HCT116 (cell line): ENCODE measurements around the gene IMMP2L. TPM values are rescaled to one million over a fixed set of nuclear protein-coding genes. Genes with fewer than 3 reads are reported as not detected.

Source experiments
- ATAC-seq: fragments of 200-7000 bp; cut with Tn5 transposase; 2 replicates; pipeline ENCODE4 v1.9.1; 2020; ENCODE audit warnings: mild to moderate bottlenecking, moderate library complexity
- BruUV-seq: library from RNA; stranded (reverse); fragments of 400-500 nt; replicated peaks from 2 replicates; lab custom pipeline; 2021; lab: Mats Ljungman, UMichigan
- CTCF ChIA-PET: fragments of 300-600 bp; sonication (Branson Sonifier 250); formaldehyde crosslinking; loops from one replicate; lab custom pipeline; 2021; ENCODE audit warnings: antibody characterized with exemption; lab: Charles Lee
- POLR2A ChIA-PET: fragments of 300-600, 350-600 bp; sonication (Branson Sonifier 250); formaldehyde crosslinking; loops from one replicate; lab custom pipeline; 2021; ENCODE audit warnings: antibody characterized with exemption; lab: Charles Lee
- RAD21 ChIA-PET, 2 experiments: fragments of 300-600 bp; sonication (Branson Sonifier 250); formaldehyde crosslinking; loops; one replicate each; lab custom pipeline; 2023; ENCODE audit warnings: low total read pairs in 2 of 2; ENCODE audit not compliant: uncharacterized antibody in 2 of 2, unreplicated experiment in 2 of 2, low non-redundant PET in 1 of 2; lab: Charles Lee
- DNase-seq: peaks from one replicate; pipeline ENCODE4 v3.0.0-alpha.2; 2010; ENCODE audit warnings: low read depth, low spot score
- H2AFZ ChIP-seq: fragments of 200-600 bp; shearing (Covaris generic), sonication (generic); 2 replicates; pipeline ENCODE4 v1.6.1; 2017; ENCODE audit warnings: low read depth, mixed run types, mixed read lengths, antibody characterized with exemption, low read length; ENCODE audit not compliant: poor library complexity, severe bottlenecking
- H3K27ac ChIP-seq: 2 replicates; pipeline ENCODE4 v1.5.1; 2012; ENCODE audit warnings: low read depth, low read length
- H3K27me3 ChIP-seq: fragments of 200-600 bp; sonication (generic); 2 replicates; pipeline ENCODE4 v1.6.1; 2016; ENCODE audit warnings: mixed run types, low read length, mixed read lengths; ENCODE audit not compliant: insufficient read depth
- H3K36me3 ChIP-seq, 2 experiments: fragments of 200-500 bp in 1 of 2; fragments of 200-600 bp in 1 of 2; sonication (Bioruptor generic) in 1 of 2; sonication (generic) in 1 of 2; 2 replicates each; pipeline versions ENCODE4 v1.5.1 to v1.6.1; 2014 to 2016; ENCODE audit warnings: low read length in 2 of 2, inconsistent platforms in 1 of 2, mixed read lengths in 1 of 2, mixed run types in 1 of 2; ENCODE audit not compliant: insufficient read depth in 2 of 2, control insufficient read depth in 1 of 2
- H3K4me1 ChIP-seq, 2 experiments: fragments of 200-600 bp in 1 of 2; sonication (generic) in 1 of 2; 2 replicates each; pipeline versions ENCODE4 v1.5.1 to v1.6.1; 2012 to 2017; ENCODE audit warnings: low read length in 2 of 2, inconsistent platforms in 1 of 2, mild to moderate bottlenecking in 1 of 2, mixed read lengths in 1 of 2, mixed run types in 1 of 2, moderate library complexity in 1 of 2; ENCODE audit not compliant: insufficient read depth in 2 of 2, control insufficient read depth in 1 of 2
- H3K4me2 ChIP-seq: fragments of 200-600 bp; sonication (generic); 2 replicates; pipeline ENCODE4 v1.6.1; 2017; ENCODE audit warnings: mixed run types, low read length, mixed read lengths
- H3K4me3 ChIP-seq, 2 experiments: fragments of 200-600 bp in 1 of 2; sonication (generic) in 1 of 2; replicated peaks in 1 of 2; 2 replicates each; pipeline ENCODE4 v1.5.1; 2011 to 2016; ENCODE audit warnings: low read length in 2 of 2, control low read depth in 1 of 2, low read depth in 1 of 2, mild to moderate bottlenecking in 1 of 2, mixed read lengths in 1 of 2, mixed run types in 1 of 2
- H3K79me2 ChIP-seq: fragments of 200-600 bp; sonication (generic); 2 replicates; pipeline ENCODE4 v1.6.1; 2017; ENCODE audit warnings: mild to moderate bottlenecking, mixed run types, low read length, moderate library complexity, mixed read lengths; ENCODE audit not compliant: insufficient read depth
- H3K9ac ChIP-seq: fragments of 200-600 bp; sonication (generic); 2 replicates; pipeline ENCODE4 v1.6.1; 2016; ENCODE audit warnings: low read length, mixed read lengths
- H3K9me2 ChIP-seq: fragments of 200-600 bp; sonication (generic), shearing (Covaris generic); 2 replicates; pipeline ENCODE4 v1.6.1; 2017; ENCODE audit warnings: mixed run types, mild to moderate bottlenecking, moderate library complexity; ENCODE audit not compliant: insufficient read depth
- H3K9me3 ChIP-seq, 2 experiments: fragments of 200-500 bp in 1 of 2; fragments of 200-600 bp in 1 of 2; sonication (Bioruptor generic) in 1 of 2; sonication (generic) in 1 of 2; 2 replicates each; pipeline ENCODE4 v1.6.1; 2014 to 2017; ENCODE audit warnings: low read length in 2 of 2, mixed read lengths in 2 of 2, inconsistent platforms in 1 of 2, low read depth in 1 of 2, mild to moderate bottlenecking in 1 of 2, mixed run types in 1 of 2, moderate library complexity in 1 of 2; ENCODE audit not compliant: control insufficient read depth in 1 of 2, insufficient read depth in 1 of 2
- H4K20me1 ChIP-seq: fragments of 200-600 bp; sonication (generic), shearing (Covaris generic); 2 replicates; pipeline ENCODE4 v1.6.1; 2017; ENCODE audit warnings: mixed run types, mild to moderate bottlenecking, moderate library complexity; ENCODE audit not compliant: insufficient read depth
- EZH2 ChIP-seq: fragments of 200-600 bp; sonication (generic); IDR thresholded peaks from 2 replicates; pipeline ENCODE4 v1.6.1; 2017; ENCODE audit warnings: antibody characterized with exemption, mixed run types
- FOSL1 ChIP-seq: IDR thresholded peaks from 2 replicates; pipeline ENCODE4 v1.6.1; 2012; ENCODE audit warnings: low read depth
- POLR2AphosphoS5 ChIP-seq: IDR thresholded peaks from 2 replicates; pipeline ENCODE4 v1.6.1; 2011; ENCODE audit warnings: mild to moderate bottlenecking, low read depth, low read length, moderate library complexity
- YY1 ChIP-seq: IDR thresholded peaks from 2 replicates; pipeline ENCODE4 v1.6.1; 2011; ENCODE audit warnings: low read length, low read depth, moderate library complexity, mild to moderate bottlenecking; ENCODE audit not compliant: insufficient replicate concordance; ENCODE audit errors: extremely low read depth
- ZBTB33 ChIP-seq: IDR thresholded peaks from 2 replicates; pipeline ENCODE4 v1.6.1; 2011; ENCODE audit warnings: mild to moderate bottlenecking, low read length, moderate library complexity; ENCODE audit not compliant: insufficient replicate concordance; ENCODE audit errors: extremely low read depth
- ZNF274 ChIP-seq: fragments of 200-500 bp; sonication (Bioruptor generic); IDR thresholded peaks from 2 replicates; pipeline ENCODE4 v1.6.1; 2014; ENCODE audit warnings: mild to moderate bottlenecking, low read depth, low read length, inconsistent platforms
- intact Hi-C: fragments of 100-400 bp; cut with micrococcal nuclease; formaldehyde crosslinking; loops from 2 replicates; pipeline ENCODE4 v1.10.0; 2022
- total RNA-seq: library from RNA; stranded (reverse); gene quantifications from one replicate; pipeline ENCODE4 v1.2.1, GENCODE V29; 2021; ENCODE audit not compliant: unreplicated experiment

The IMMP2L gene
- total RNA-seq, 1 experiment from 2014 or later = 21.1 TPM

- TF ChIP-seq FOSL1 (no peak), ZNF274 (no peak)
These were observed 287.4 kb downstream of the IMMP2L start (continued) for GRCh38 chr7:111274857-111275256.

- Histone ChIP-seq H3K4me2 (no peak overlapping the region), H3K9ac (no peak overlapping the region), H3K79me2 (no peaks in the 10 kb centered on the region), H3K27me3 (no peaks in the 10 kb centered on the region), H3K27ac (no peak overlapping the region), H3K36me3 (no peaks in the 10 kb centered on the region), H2AFZ (no peak overlapping the region), H4K20me1 (no peaks in the 10 kb centered on the region), H3K9me2 (no peaks in the 10 kb centered on the region), H3K4me3 (no peak overlapping the region), H3K4me1 (no peaks in the 10 kb centered on the region), H3K9me3 (no peaks in the 10 kb centered on the region)
- no TSS peak for BruUV-seq
- TF ChIP-seq POLR2AphosphoS5 = no peak
- TF ChIP-seq YY1 = no peak
- no peak for TF ChIP-seq ZBTB33
- TF ChIP-seq EZH2 = no peak
- ChIA-PET POLR2A (no interaction called here), CTCF (no interaction called here), RAD21 (no interaction called here)
- no peak for DNase-seq
- intact Hi-C loops = no loop called here
- ATAC-seq = no peak
These were observed 290.2 kb downstream of the IMMP2L start for GRCh38 chr7:111272092-111272491.
